Measurements from ENCODE around the gene SLC22A13.

DNA sequence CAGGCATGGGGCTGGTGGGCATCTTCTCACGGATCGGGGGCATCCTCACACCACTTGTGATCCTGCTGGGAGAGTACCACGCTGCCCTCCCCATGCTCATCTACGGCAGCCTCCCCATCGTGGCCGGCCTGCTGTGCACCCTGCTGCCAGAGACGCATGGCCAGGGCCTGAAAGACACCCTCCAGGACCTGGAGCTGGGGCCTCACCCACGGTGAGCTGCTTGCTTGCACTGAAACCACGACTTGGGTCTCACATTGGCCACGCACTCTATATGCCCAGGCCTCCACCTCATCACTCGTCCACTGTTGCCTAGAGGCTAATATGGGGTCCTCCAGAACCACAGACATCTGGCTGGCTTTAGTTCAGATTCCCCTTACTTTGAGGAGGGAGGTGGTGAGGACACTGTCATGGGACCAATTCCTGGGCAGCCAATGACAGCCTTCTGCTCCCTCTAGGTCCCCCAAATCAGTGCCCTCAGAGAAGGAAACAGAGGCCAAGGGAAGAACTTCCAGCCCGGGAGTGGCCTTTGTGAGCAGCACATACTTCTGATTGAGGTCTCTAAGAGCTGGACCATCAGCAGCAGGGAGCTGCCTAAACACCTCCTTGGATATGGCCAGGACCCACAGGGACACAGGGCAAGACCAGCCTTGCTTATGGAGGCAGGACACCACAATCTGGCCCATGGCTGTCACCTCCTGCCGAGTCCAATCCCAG lies 11.5 kb downstream of the SLC22A13 start:
- no peak for TF ChIP-seq BACH1 (IDR thresholded peaks at IDR 0.05; ENCODE audit: borderline replicate concordance)
- no peak for TF ChIP-seq RCOR1 (conservative IDR thresholded peaks at IDR 0.05; ENCODE audit: low read depth, low read length)
- no peak for TF ChIP-seq FOXK2 (IDR thresholded peaks at IDR 0.05)
